OCI-LY1 (cell line): Measurements from ENCODE around the gene ZNF239.

Experiments
- CTCF ChIP-seq: fragments of 200-600 bp; sonication (generic), shearing (Covaris generic); IDR thresholded peaks from 2 replicates; pipeline ENCODE4 v1.5.1; 2017; ENCODE audit warnings: mild to moderate bottlenecking, antibody characterized with exemption, low read length, moderate library complexity, mixed read lengths
- EZH2 ChIP-seq: fragments of 200-600 bp; sonication (generic), shearing (Covaris generic); IDR thresholded peaks from 2 replicates; pipeline ENCODE4 v1.8.0; 2017; ENCODE audit warnings: borderline replicate concordance, mixed run types, mild to moderate bottlenecking, antibody characterized with exemption, low read length, moderate library complexity, mixed read lengths

- TF ChIP-seq CTCF (no peak), EZH2 (no peak)
Measured at GRCh38 chr10:43607199-43607573, 32.8 kb upstream of the ZNF239 start.
